ENCODE results near the gene ADAM10.

The ADAM10 gene

DNA sequence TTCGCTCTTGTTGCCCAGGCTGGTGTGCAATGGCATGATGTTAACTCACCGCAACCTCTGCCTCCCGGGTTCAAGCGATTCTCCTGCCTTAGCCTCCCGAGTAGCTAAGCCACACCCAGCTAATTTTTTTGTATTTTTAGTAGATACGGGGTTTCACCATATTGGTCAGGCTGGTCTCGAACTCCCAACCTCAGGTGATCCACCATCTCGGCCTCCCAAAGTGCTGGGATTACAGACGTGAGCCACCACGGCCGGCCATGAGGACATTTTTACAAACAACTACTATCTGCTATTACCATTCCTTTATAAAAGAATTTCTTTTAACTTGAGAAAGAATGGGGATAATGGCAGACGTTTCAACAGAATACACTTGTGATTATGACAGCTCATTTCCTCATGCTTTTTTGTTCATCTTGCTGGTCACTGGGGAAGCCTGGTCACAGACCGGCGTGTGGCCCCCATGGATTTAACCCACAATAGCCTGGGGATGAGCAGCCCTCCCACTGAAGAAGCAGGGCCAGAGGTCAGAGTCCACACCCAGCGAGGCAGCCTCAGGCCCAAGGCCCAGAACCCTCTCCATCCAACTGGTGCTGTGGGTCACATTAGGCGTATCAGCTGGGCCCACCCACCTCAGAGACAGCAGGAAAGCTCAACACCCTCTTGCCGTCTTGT is 205.7 kb downstream of the ADAM10 start:
- ChIA-PET POLR2A (no interaction called here), CTCF (no interaction called here)
- no peak for TF ChIP-seq CTCF (IDR thresholded peaks at IDR 0.05; ENCODE audit: insufficient read depth, low read length, missing control alignments)
- DNase-seq (ENCODE audit: low read depth, low spot score): no peak
- no peak overlapping the region for H3K4me3 ChIP-seq (ENCODE audit: low read depth, low read length)

GRCh38 chr15:58541410-58542087 is 208.0 kb downstream of the ADAM10 start:
- ChIA-PET CTCF (no interaction called here), POLR2A (no interaction called here)
- DNase-seq (ENCODE audit: low read depth, low spot score): no peak
- no peak overlapping the region for H3K4me3 ChIP-seq (ENCODE audit: low read depth, low read length)
- TF ChIP-seq CTCF (IDR thresholded peaks at IDR 0.05; ENCODE audit: insufficient read depth, low read length, missing control alignments): no peak

- POLR2A ChIA-PET: no interaction called here
- no peak for TF ChIP-seq CTCF (IDR thresholded peaks at IDR 0.05; ENCODE audit: insufficient read depth, low read length, missing control alignments)
- DNase-seq (ENCODE audit: low read depth, low spot score): no peak
- CTCF ChIA-PET: no interaction called here
- H3K4me3 ChIP-seq (ENCODE audit: low read depth, low read length): no peak overlapping the region
Measured at GRCh38 chr15:58539548-58539947, 210.0 kb downstream of the ADAM10 start.

GRCh38 chr15:58538901-58539300 is 210.6 kb downstream of the ADAM10 start:
- CTCF ChIA-PET: interaction anchor here (1.0 to 1.4 kb wide), 2 partner anchors 9 to 10 kb away, joined by 3 read pairs; no protein-coding TSS in a partner anchor
- DNase-seq (ENCODE audit: low read depth, low spot score): no peak

More at GRCh38 chr15:58538901-58539300, 210.6 kb downstream of the ADAM10 start:
- POLR2A ChIA-PET: interaction anchor here (0.9 kb wide), 1 partner anchor 211 kb away, joined by 3 read pairs; no protein-coding TSS in a partner anchor
- H3K4me3 ChIP-seq (ENCODE audit: low read depth, low read length): no peak overlapping the region
- no peak for TF ChIP-seq CTCF (IDR thresholded peaks at IDR 0.05; ENCODE audit: insufficient read depth, low read length, missing control alignments)

All from AG04449 (cell line).